Kidney (tissue), 14 donors: ENCODE measurements around the gene CHMP6. TPM values are rescaled to one million over a fixed set of nuclear protein-coding genes. Genes with fewer than 3 reads are reported as not detected.
A peak's percentile ranks its signal among the peaks of the same experiment; 100 is the strongest.

ENCODE experiments used
- DNase-seq, 5 donors: peaks; one replicate each; pipeline ENCODE4 v3.0.0-alpha.2; 2013 to 2020
- FAIRE-seq: peaks from 2 replicates; lab custom pipeline; 2012; peaks lifted over from hg19 to GRCh38; lab: Jason Lieb, UNC
- H3K27ac ChIP-seq, 2 donors: one replicate each; pipeline ENCODE4 v1.7.0; 2013; ENCODE audit warnings: low read depth in 2 of 2, low read length in 2 of 2, inconsistent platforms in 1 of 2
- H3K27me3 ChIP-seq: one replicate; pipeline ENCODE4 v1.7.1; 2013; ENCODE audit warnings: low read length, inconsistent platforms; ENCODE audit not compliant: control insufficient read depth, insufficient read depth
- H3K36me3 ChIP-seq, 3 donors: one replicate each; pipeline versions ENCODE4 v1.7.0 to v1.7.1; 2013; ENCODE audit warnings: low read length in 3 of 3, control low read depth in 1 of 3, inconsistent platforms in 1 of 3; ENCODE audit not compliant: insufficient read depth in 3 of 3, control insufficient read depth in 2 of 3
- H3K4me1 ChIP-seq, 3 donors: one replicate each; pipeline versions ENCODE4 v1.7.0 to v1.7.1; 2013; ENCODE audit warnings: low read length in 3 of 3, inconsistent platforms in 1 of 3, low read depth in 1 of 3; ENCODE audit not compliant: control insufficient read depth in 2 of 3, insufficient read depth in 2 of 3
- H3K4me3 ChIP-seq, 3 donors: one replicate each; pipeline versions ENCODE4 v1.7.0 to v1.8.1; 2013; ENCODE audit warnings: low read length in 3 of 3, control low read depth in 1 of 3, inconsistent platforms in 1 of 3
- H3K9ac ChIP-seq, 3 donors: one replicate each; pipeline versions ENCODE4 v1.7.0 to v1.7.1; 2013; ENCODE audit warnings: low read length in 3 of 3, control low read depth in 1 of 3, inconsistent platforms in 1 of 3
- H3K9me3 ChIP-seq, 3 donors: one replicate each; pipeline versions ENCODE4 v1.7.0 to v1.7.1; 2013; ENCODE audit warnings: low read length in 3 of 3, control low read depth in 1 of 3, inconsistent platforms in 1 of 3; ENCODE audit not compliant: control insufficient read depth in 2 of 3, insufficient read depth in 1 of 3
- CTCF ChIP-seq: IDR thresholded peaks from 3 replicates; pipeline ENCODE4 v1.5.1; 2012; ENCODE audit warnings: mild to moderate bottlenecking, moderate library complexity, borderline replicate concordance; ENCODE audit not compliant: insufficient read depth; ENCODE audit errors: extremely low read depth
- intact Hi-C: fragments of 100-400 bp; cut with DNase I; formaldehyde crosslinking; loops from one replicate; pipeline ENCODE4 v1.11.1; 2022
- polyA plus RNA-seq: library from polyadenylated mRNA; stranded (reverse); fragments of 350-450 nt; fragmentation: Illumina TruSeq; extraction: RNeasy Lipid Tissue Mini Kit (QIAGEN cat#74804); gene quantifications from one replicate; pipeline ENCODE4 v1.2.3, GENCODE V29; 2014; ENCODE audit warnings: low read depth, low replicate concordance; ENCODE audit not compliant: insufficient read depth
- total RNA-seq: library from RNA; stranded (reverse); fragmentation: NEBNext Ultra II Directional; extraction: Animal tissue kit (Norgen Biotek cat#: 25700); gene quantifications from one replicate; pipeline ENCODE4 v1.2.1, GENCODE V29; 2021
- donor health status: control.
- donor health status: control.
- donor health status: control.
- donor health status: control.
- donor health status: control.
- donor health status: DM: yes; HTN: yes; CAD: no.
- donor health status: Normal renal cell carcinoma (clear cell type).

CHMP6 gene
- total and polyA plus RNA-seq, 2 donors from 2014 or later = 28.0 to 34.1 TPM

- Histone ChIP-seq H3K27ac (no peak overlapping the region), H3K4me1 (peaks cover 0 to 23% (median 3%) of the 10 kb centered on the region in 3 donors), H3K4me3 (peak overlapping the region in 2 of 3 donors; percentile 58 to 79), H3K36me3 (peaks cover 0 to 17% (median 7%) of the 10 kb centered on the region in 3 donors), H3K9ac (peak overlapping the region in 2 of 3 donors; percentile 32 to 67), H3K9me3 (no peaks in the 10 kb centered on the region), H3K27me3 (no peaks in the 10 kb centered on the region)
- FAIRE-seq = no peak
- no peak for TF ChIP-seq CTCF
- DNase-seq = peak in 1 of 5 donors; percentile 69
- intact Hi-C loops = no loop called here
These were observed 1.4 kb downstream of the CHMP6 start for GRCh38 chr17:80992948-80993624.

GRCh38 chr17:80995131-80995530 lies 3.5 kb downstream of the CHMP6 start:
- peak in 1 of 5 donors; percentile 69 for DNase-seq
- Histone ChIP-seq H3K4me3 (no peak overlapping the region), H3K36me3 (peaks cover 0 to 24% (median 7%) of the 10 kb centered on the region in 3 donors), H3K9me3 (no peaks in the 10 kb centered on the region), H3K4me1 (peaks cover 0 to 17% (median 0%) of the 10 kb centered on the region in 3 donors), H3K27ac (no peak overlapping the region), H3K27me3 (no peaks in the 10 kb centered on the region), H3K9ac (no peak overlapping the region)
- intact Hi-C loops = no loop called here
- no peak for TF ChIP-seq CTCF
- FAIRE-seq = no peak

- Histone ChIP-seq H3K9me3 (no peaks in the 10 kb centered on the region), H3K4me3 (no peak overlapping the region), H3K36me3 (peaks cover 0 to 24% (median 7%) of the 10 kb centered on the region in 3 donors), H3K9ac (no peak overlapping the region), H3K4me1 (peaks cover 0 to 17% (median 0%) of the 10 kb centered on the region in 3 donors), H3K27ac (no peak overlapping the region), H3K27me3 (no peaks in the 10 kb centered on the region)
- DNase-seq (peak in 1 of 5 donors; percentile 70), FAIRE-seq (no peak)
- intact Hi-C loops = no loop called here
- TF ChIP-seq CTCF = no peak
These were observed 5.0 kb downstream of the CHMP6 start for GRCh38 chr17:80996422-80997305.
